ENCODE measurements around the gene NXF2B.
"Not testable (repeated sequence)": the region's sequence is repeated elsewhere in the genome, so short reads cannot be mapped to it uniquely, and the experiment has no call there.

Gene NXF2B

GRCh38 chrX:102439908-102440307, at the start of gene NXF2B:
Gene NXF2B, minus strand, starts transcription at chrX:102440008. Its CDS starts 59,972 bp downstream, at chrX:102380036.
- DNase-seq: not testable (repeated sequence)

- DNase-seq: not testable (repeated sequence)
Observed at GRCh38 chrX:102478765-102479164, 39.0 kb upstream of the NXF2B start.

DNA sequence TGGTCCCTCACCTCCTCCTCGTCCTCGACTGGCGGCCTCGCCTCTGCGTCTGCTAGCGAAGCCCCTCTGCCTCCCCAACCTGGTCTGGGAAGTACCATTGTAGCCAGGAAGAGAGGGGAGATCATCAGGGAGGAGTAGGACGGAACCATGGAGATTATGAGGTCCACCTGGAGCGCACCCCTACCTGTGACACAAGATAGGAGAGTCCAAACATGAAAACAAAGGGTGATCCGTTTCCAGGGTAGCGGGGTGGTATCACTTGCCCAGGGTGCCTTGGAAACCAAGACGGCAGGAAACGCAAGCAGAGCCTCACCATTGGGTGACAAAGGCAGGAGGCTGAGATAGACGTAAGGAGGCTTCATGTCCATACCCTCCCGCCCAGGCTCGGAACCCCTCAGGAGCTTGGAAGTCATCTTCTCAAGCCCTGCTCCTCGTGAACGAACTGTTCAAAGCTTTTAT, 32.0 kb upstream of the NXF2B start, which contains the start of gene TCP11X2:
Gene TCP11X2, minus strand, starts transcription at position 51 of the 459 bp plus-strand sequence.
- DNase-seq: not testable (repeated sequence)

DNA sequence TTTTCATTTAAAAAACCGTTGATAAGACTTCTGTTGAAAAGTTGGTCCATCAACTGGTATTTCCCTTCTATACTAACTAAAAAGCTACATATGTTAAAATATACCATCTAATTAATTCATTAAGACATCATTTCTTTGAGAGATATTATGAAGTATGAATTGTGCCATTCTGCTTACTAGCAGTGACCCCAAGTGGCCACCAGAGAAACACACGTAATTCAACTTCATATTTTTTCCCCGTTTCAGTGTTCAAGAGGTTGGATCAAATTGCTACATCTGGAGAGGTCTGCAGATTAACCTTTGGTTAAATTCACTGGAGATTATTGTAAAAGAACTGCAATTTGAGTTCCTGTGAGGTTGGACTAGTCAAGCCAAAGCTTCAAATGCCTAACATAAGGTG, 30.4 kb upstream of the NXF2B start:
- DNase-seq: not testable (repeated sequence)

DNA sequence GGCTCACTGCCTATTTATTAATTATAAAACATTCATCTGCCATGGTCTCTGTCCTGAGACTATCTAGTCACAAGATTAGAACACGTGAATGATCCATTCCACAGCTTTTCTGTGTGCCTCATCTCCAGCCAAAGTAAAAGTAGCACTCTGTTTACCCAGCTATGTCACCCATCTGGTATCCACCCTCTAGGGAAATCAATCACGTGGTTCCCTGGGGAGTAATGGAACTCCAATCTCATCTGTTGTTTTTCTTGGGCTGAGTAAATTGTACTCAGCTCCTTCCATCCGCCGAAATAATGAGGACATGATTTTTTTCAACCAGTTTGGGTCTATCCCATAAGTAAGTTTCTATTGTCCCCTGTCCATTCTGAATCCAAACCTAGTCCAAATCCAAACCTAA, 18.8 kb upstream of the NXF2B start:
- DNase-seq: not testable (repeated sequence)

DNA sequence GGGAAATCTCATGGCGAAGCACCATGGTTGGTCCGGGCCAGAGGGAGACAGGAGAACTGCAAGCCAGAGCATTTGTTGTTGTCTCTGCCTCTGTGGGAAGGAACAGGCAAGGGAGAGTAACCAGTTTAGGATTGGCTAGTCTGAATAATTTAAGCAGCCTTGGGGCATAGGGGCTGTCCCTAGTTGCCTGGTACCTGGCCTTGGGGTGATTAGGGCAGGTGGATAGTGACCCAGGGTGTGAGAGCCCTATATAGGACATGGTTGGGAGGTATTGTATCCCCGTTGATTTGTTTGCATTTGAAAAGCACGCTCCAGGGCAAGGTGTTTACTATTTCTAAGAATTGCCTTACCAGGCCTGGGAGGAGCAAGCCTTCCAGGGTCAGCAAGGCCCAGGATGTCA, 25.3 kb downstream of the NXF2B start:
- not testable (repeated sequence) for DNase-seq

DNA sequence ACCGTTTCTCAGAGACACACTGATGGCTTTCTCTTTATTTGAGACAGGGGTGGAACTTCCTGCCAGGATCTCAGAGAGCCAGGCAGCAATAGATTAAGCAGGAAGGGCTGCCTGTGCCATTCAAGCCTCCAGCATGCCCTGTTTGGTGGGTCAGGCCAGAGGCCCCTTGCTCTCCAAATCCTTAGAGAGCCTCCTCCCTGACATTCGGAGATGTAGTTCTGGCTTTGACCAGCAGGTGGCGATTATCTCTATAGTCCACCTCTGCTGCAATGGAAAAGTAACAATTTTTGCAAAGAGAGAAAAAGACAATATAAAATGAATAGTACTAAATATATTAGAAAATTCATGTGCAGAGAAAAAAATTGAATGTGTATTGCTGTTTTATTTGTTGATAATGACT, 93.9 kb downstream of the NXF2B start:
- DNase-seq: peak; percentile 0 to 75

- DNase-seq: no peak
Observed at GRCh38 chrX:102341867-102342266, 97.9 kb downstream of the NXF2B start.

GRCh38 chrX:102339312-102340298, 100.2 kb downstream of the NXF2B start:
- DNase-seq: no peak

GRCh38 chrX:102338162-102338561, 101.6 kb downstream of the NXF2B start:
- DNase-seq: no peak

Data from inflammatory macrophage treated with lipopolysaccharide for 1 hour (primary cell).